Activated CD8-positive, alpha-beta memory T cell treated with anti-CD3 and anti-CD28 coated beads for 36 hours (primary cell): ENCODE results near the gene CPVL. TPM values are rescaled to one million over a fixed set of nuclear protein-coding genes. Genes with fewer than 3 reads are reported as not detected.

Experiments used
- CTCF ChIA-PET: fragments of 350-600 bp; sonication (Branson Sonifier 250); formaldehyde crosslinking; loops from one replicate; lab custom pipeline; 2021; ENCODE audit warnings: antibody characterized with exemption; lab: Charles Lee
- POLR2A ChIA-PET: fragments of 350-600 bp; sonication (Branson Sonifier 250); formaldehyde crosslinking; loops from one replicate; lab custom pipeline; 2021; ENCODE audit warnings: antibody characterized with exemption; lab: Charles Lee
- total RNA-seq, 2 experiments: library from RNA; stranded (reverse); gene quantifications; one replicate each; pipeline ENCODE4 v1.2.3, GENCODE V29; 2021

CPVL gene
- total RNA-seq, 2 experiments from 2014 or later = 0.25 TPM; not detected in 1

DNA sequence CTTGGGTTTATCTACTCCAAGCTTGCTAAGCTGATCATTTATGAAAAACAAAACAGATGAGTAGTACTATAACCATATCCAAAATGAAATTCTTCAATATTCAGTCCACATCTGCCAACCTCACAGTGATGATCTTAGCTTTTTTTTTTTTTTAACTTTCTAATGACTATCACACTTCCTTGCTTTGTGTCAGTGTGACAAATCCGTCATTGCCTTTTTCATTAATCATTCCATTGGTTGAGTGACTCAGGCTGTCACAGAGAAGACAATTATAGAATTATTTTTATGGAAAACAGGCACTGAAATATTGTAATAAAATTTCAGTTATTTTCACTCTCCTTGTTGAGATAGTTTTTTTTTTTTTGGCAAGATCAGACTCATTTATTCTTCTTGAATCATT lies 70.7 kb downstream of the CPVL start:
- ChIA-PET POLR2A (no interaction called here), CTCF (no interaction called here)

DNA sequence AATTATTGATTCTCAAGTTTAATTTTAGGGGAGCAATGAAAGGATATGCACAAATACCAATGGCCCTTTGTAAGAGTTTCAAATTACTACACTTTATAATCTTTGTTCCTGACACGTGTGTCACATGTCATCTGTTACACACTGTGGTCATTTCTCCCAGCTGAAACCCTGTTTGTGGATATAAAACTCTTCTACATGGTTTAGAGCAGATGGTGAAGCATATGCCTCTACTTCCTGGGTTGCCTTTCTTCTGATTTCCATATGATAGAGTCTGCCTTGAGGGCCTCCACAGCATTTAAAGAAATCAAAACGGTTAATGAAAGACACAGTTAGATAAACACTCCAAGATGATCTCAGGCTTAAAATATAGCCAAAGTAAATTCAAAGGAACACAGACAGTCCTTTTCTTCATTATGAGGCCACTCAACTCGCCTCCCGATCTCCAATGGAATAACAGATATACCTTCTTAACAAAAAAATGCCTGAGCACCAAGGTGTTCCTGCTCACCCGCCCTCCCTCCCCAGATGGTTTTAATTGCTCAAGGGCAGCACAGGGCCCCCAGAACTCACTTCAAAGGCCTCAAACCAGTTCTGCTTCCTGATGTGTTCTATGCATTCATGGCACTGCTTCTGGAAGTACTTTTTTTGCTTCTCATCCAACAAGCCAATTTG lies 75.0 kb downstream of the CPVL start:
- ChIA-PET CTCF (no interaction called here), POLR2A (no interaction called here)

DNA sequence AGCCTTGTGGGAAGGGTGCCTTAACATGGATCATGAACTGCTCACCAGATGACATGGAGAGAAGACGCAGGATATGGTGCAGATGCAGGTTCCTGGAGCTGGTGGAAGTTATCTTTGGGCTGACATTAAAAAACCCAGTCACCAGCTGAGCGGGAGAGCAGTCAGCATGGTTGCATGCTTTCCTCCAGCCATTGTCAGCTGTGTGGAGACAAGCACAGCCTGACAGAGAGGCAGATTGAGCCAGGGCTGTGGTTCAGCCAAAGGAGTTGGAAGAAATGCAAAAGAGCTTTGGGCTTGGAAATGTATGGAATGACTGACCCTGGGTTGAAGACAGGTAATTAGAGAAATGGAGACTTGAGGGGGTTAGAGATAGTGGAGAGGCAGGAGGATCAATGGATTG lies 79.7 kb downstream of the CPVL start:
- POLR2A ChIA-PET = no interaction called here
- CTCF ChIA-PET = no interaction called here

DNA sequence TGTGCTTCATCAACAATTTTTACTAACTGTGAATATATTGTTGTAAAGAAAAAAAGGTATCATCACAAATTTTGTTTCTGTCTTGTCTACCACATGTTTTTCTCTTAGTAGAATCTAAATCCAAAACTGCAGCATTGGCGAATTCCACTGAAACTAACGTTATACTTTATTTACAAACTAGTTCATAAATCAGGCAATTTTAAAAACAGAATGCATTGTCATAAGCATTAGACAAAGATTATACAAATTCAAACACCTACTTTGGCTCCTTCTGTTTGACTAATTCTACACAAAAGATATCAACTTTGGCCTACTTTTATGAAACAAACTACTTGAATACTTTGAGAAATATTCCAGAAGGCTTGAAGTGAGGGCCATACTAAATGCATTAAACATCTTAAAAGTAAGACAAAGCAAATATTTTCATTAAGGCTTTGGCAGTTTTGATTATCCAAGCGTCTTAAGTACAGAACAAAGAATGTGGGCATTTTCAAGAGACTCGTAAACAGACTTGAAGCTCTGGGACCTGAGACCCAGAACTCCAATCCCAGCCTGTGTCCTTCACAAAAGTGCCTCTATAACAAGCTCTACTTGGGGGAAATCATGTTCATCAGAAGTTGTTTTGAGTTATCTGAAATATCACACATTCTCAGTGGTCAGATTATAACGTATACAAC lies 81.0 kb downstream of the CPVL start:
- POLR2A ChIA-PET = no interaction called here

DNA sequence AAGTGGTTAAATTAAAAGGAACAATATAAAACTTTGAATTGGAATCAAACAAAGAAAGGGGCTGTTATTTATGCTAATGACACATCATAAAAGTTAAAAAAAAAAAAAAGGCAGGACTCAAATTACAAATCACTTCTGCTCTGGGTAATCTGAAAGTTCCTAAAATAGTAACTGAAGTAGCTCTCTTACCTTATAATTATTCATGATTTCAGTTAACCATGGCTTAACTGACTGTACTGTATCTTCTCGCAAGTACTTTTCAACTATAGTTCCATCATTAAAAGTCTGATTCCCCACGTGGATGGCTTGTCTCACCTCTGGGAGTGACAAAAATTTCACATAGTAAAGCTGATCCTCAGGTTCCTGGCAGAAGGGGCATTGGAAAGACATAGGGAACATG lies 82.5 kb downstream of the CPVL start:
- ChIA-PET CTCF (no interaction called here), POLR2A (no interaction called here)

More for the DNA sequence above, 81.0 kb downstream of the CPVL start:
- CTCF ChIA-PET = no interaction called here

DNA sequence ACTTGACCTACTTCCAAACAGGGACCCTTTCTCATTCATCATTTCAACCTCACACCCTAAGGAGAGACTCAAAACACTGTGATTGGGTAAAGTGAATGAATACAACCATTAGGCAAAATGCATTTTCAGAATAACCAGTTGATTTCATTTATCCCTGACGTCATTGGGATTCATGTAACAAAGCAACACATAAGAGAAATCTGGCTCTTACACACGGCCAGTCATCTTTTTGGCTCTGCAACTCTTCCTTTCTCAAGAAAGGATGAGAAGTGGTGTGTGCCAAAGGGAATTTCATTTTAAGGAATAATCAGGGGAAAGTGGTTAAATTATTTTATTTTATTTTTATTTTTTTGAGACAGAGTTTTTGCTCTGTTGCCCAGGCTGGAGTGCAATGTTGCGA lies 83.1 kb downstream of the CPVL start:
- CTCF ChIA-PET = no interaction called here
- POLR2A ChIA-PET = no interaction called here

DNA sequence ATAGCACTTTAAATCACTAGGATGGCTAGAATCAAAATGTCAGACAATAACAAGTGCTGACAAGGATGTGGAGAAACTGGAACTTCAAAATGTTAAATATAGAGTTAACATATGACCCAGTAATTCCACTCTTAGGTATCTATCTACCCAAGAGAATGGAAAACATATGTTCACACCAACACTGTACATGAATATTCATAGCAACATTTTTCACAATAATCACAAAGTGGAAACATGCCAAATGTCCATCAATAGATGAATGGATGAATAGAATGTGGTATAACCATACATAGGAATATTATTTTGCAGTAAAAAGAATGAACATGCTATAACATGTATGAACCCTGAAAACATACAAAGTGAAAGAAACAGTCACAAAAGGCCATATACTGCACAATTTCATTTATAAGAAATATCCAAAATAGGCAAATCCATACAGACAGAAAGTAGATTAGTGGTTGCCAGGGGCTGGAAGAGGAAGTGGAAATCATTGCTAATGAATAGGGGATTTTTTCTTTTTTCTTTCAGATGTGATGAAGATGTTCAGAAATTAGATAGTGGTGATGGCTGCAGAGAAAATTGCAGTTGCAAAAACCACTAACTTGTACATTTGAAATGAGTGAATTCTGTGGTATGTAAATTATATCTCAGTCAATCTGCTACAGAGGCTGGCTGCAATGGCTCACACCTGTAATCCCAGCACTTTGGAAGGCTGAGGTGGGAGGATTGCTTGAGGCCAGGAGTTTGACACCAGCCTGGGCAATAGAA lies 93.0 kb downstream of the CPVL start:
- CTCF ChIA-PET = no interaction called here

DNA sequence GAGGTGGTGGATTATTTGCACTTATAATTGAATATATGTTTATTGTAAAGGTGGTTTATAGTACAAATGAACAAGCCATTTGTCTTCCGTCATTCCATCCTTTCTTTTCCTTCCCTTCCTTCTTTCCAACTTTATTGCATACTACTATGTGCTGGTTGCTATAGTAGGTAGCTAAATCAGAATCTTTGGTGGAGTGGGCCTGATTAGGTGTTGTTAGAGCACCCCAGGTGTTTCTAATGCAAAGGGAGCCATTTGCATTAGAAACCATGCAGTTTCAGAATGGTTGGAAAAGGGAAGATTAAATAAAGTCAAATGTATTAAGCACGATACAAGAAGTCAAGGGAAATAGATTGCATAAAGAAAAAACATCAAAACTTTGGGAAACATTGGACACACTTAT lies 99.4 kb downstream of the CPVL start:
- CTCF ChIA-PET = no interaction called here
- POLR2A ChIA-PET = no interaction called here

More for the DNA sequence above, 93.0 kb downstream of the CPVL start:
- POLR2A ChIA-PET = no interaction called here

DNA sequence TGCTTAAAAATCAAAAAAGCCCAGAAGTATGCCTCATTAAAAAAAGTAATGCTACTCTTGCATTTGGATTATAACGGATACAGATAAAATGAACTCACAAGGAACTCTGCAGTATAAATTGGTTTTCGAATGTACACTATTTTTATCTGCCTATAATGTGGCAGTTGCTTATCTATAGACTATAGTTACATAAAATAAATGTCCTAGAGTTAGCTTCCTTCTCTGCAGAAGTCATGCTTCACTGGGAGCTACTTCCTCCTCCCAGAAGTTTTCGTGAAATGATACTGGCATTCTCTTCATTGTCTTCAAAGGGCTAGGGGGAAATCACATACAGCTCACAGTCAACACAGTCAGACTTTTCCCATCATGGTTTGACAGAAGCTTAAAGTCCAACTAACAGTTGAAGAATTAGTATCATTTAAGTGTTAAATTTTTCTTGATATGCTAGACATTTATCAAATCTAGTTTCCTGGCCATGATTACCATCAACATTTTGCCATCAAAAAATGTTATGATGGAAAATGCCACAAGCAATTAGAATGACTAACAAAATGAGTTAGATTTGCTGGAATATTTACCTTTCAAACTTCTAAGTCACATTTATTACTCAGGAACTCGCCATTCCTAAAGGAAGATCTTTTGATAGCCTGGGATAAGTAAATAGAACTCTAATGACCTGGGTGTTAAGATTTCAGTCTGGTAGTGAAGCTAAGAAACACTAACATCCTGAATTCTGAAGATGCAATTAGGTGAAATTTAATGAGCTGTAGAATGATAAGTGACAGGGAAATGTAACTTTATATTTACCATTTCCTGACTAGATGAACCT lies 100.9 kb downstream of the CPVL start:
- POLR2A ChIA-PET = no interaction called here

DNA sequence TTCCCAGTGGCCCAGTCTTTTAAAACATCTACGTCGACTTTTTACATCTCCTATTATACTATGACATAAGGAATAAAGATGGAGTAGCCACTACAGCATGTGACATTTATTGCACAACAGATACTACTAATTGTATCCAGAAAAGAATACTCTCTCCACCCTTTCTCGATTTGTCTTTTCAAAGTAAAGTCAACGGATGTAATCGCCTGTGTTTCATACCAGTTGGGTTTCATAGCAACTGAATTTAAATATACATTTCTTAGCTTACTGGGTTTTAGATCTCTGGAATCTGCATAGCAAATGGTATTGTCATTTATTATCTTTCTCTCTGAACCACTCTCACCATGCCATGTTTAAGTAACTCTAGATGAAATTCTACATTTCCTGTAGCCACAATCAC lies 101.8 kb downstream of the CPVL start:
- CTCF ChIA-PET = no interaction called here
- POLR2A ChIA-PET = no interaction called here

More for the DNA sequence above, 100.9 kb downstream of the CPVL start:
- CTCF ChIA-PET = no interaction called here

DNA sequence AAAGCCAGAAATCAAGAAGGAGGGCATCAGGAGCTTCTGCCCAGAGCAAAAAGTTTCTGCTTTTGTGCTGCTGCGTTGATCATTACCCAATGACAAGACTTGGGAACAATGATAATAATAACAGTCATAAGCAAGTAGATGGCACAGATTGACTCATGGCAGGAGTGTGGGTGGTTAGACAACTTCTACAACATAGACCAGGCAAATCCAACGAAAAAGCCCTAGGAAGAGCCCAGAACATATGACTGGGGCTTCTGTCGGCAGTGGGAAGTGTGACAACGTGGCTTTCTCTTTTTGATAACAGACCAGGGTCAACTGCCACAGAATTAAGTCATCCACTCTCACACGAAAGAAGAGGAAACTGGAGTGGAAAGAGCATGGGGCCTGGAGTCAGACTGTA lies 102.8 kb downstream of the CPVL start:
- ChIA-PET POLR2A (no interaction called here), CTCF (no interaction called here)

DNA sequence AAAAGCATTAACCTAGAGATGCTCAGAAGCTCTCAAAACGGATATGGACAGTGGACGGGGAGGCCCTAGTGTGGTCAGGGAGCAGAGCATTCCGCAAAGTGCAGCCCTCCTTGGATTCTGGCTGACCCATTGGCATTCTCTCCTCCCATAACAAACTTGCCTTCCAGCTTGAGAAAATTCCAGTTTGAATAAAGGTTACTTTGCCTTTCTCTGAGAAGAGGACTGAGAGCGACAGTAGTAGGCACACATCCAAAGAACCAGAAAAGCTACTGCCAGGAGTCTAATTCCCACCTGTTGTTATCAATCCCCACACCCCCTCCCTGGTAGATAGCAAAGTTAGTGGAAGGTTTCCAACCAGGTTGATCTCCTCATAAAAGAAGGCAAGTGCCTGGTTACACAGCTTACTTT lies 103.5 kb downstream of the CPVL start:
- ChIA-PET POLR2A (no interaction called here), CTCF (interaction anchor here (0.7 kb wide), 1 partner anchor 369 kb away, joined by 3 read pairs; no protein-coding TSS in a partner anchor)

DNA sequence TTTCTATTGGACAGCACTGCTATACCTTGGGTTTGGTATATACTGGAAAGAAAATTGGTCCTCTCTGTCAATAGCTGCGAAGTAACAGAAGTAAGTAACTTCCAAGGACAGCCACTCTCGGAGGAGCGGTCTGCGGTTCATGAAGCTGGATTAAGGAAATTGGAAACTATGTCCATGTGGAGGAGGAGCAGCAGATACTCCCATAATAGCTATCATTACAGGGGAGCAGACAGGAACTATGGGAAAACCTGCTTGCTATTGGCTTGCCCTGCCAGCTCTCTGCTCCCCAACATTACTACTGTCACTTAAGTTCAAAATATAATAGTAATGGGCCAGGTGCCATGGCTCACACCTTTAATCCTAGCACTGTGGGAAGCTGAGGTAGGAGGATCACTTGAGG lies 104.3 kb downstream of the CPVL start:
- CTCF ChIA-PET = no interaction called here
- POLR2A ChIA-PET = no interaction called here

DNA sequence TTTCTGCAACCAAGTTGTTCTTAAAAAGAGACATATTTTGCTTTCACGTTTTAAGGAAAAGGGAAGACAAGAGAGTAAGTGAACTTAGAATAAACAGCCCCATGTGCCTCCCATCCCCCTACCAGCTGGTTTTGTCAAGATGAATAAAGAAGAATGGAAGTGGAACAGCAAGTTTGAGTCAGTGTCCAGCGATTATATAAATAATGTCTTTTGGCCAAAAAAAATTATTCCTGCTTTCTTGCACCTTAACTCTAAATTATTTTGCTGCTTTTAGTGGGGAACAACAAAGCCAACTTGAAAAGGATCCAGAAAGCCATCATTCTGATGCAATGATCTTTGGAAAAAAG lies 105.8 kb downstream of the CPVL start:
- ChIA-PET CTCF (no interaction called here), POLR2A (no interaction called here)

DNA sequence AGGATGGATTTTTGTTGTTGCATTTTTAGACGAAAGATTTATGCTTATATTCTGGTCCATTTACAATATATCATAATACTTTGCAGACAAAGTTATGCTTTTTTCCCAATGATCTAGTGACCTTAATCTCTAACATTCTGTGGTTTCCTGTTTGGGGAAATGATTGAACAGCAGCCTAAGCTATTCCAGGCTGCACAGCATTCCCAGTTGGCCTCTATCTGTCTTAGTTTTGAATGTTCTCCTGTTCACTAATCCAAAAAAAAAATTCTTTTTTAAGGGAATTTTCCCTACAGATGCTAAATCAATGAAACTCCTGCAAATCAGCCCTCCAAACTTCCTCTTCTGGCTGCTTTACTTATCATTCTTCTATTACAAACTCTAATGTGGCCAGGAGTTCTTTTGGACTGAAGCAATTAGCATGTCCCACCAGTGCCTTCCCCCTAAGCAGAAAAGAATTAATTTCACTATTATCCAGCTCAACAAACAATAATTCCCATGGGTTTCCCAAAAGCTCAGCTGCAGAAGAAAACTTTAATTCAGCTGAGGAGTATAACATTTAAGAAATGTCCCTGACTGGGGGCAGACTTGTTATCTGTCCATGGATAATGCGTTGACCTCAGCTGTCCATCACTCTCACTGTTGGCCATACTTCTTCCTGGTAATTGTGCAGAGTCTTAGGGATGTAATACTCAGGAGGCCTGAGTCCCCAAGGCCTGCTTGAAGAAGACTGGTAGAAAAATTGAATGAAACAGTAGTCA lies 106.3 kb downstream of the CPVL start:
- CTCF ChIA-PET = no interaction called here

DNA sequence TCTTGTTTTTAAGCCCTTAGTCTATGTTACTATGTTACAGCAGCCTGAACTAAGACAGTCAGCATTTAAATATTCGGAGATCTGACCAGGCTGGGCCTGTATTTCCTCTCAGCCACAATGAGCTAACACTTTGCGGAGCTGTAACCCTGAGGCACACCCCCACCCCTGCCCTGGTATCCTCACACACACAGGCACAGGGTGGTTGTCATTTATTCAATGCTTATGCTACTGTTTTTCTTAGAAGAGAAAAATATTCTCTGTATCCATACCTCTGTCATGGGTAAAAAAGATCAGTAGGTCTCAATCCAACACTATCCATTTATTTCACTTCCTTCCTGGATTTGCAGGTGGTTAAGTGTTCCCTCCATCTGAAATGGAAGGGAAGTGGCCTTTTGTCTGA lies 107.9 kb downstream of the CPVL start:
- ChIA-PET POLR2A (no interaction called here), CTCF (no interaction called here)

More for the DNA sequence above, 106.3 kb downstream of the CPVL start:
- POLR2A ChIA-PET = no interaction called here

DNA sequence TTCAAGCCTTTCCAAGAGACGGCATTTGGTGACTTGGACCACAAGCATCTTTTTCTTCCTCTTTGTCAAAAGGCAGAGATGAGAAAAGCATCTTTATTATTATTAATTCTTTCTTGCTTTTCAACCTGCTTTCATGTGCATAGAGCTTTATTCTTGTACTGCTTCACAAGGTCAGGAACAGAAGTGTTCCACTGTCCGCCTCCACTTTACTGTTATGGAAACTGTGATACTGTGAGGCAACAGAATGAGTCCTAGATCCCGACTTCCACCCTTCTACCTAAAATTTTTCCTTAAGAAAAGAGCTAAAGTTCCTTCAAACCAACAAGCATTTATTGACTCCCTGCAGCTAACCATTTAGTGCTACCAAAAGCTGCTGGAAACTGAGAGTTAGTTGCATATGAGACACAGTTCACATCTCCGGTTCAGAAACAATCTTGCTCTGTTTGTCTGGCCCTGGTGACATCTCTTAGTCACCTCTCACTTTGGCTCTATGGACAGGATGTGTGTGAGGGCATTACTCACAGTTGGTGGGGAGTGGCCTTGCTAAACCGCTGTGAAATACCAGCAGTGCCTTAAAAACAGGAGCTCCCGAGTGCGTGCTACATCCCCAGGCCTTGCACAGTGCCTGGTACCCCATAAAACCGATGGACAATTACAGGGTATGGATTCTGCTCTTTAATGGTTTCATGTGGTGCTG lies 111.1 kb downstream of the CPVL start:
- POLR2A ChIA-PET = no interaction called here
- CTCF ChIA-PET = interaction anchor here (0.6 to 1.5 kb wide), 3 partner anchors 52 to 113 kb away, joined by 3 read pairs; no protein-coding TSS in a partner anchor

DNA sequence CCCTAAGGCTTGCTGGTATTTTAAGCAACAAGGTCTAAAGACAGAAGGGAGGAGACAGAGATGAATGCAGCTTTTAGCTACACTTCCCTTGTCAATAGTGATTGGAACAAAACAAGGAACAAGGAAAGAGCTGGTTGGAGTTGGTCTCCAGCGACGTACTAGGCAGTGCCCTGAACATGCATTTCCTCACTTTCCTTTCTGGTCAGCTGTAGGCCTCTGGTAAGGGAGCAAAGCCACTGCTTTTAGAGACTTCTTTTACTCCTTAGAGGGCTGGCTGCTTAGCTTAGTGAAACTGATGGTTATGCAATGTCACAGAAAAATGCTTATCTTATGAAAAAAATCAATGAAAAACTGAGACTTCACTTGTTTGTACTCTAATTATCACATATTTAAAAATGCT lies 112.8 kb downstream of the CPVL start:
- ChIA-PET CTCF (no interaction called here), POLR2A (no interaction called here)

DNA sequence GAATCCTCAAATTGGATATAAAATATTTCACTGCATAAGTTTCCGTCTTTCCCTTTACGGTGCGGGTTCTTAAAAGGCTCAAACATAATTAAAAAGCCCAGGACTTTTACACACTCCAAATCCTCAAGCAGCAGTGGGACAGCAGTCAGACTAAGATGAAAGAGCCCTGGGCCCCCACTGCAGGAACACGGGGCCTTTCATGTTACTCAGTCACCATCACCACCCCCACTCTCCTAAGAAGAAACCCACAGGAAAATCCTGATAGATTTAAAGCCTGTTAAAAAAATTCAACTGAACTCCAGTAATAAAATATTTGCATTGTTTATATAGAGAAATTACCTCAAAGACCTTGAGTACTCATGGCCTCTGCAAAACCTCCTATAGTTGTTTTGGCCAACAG lies 114.2 kb downstream of the CPVL start:
- CTCF ChIA-PET = no interaction called here
- POLR2A ChIA-PET = no interaction called here
